Mucosa of rectum (tissue), 2 donors: Measurements from ENCODE around the gene BORCS6.

Experiments used
- H3K27ac ChIP-seq, 2 donors: one replicate each; pipeline ENCODE4 v1.7.0; 2013; ENCODE audit warnings: inconsistent platforms in 2 of 2, low read depth in 2 of 2, low read length in 2 of 2
- H3K27me3 ChIP-seq, 2 donors: one replicate each; pipeline ENCODE4 v1.7.0; 2013; ENCODE audit warnings: low read length in 2 of 2; ENCODE audit not compliant: control insufficient read depth in 2 of 2, insufficient read depth in 2 of 2
- H3K36me3 ChIP-seq, 2 donors: one replicate each; pipeline ENCODE4 v1.7.0; 2013; ENCODE audit warnings: low read length in 2 of 2; ENCODE audit not compliant: control insufficient read depth in 2 of 2, insufficient read depth in 2 of 2
- H3K4me1 ChIP-seq, 2 donors: one replicate each; pipeline ENCODE4 v1.7.0; 2013; ENCODE audit warnings: low read length in 2 of 2, mild to moderate bottlenecking in 1 of 2; ENCODE audit not compliant: control insufficient read depth in 2 of 2, insufficient read depth in 2 of 2
- H3K4me3 ChIP-seq, 2 donors: one replicate each; pipeline ENCODE4 v1.7.0; 2013; ENCODE audit warnings: low read length in 2 of 2
- H3K9ac ChIP-seq, 2 donors: one replicate each; pipeline ENCODE4 v1.7.0; 2013; ENCODE audit warnings: low read length in 2 of 2, low read depth in 1 of 2, mild to moderate bottlenecking in 1 of 2
- H3K9me3 ChIP-seq, 2 donors: one replicate each; pipeline ENCODE4 v1.7.0; 2013; ENCODE audit warnings: low read length in 2 of 2; ENCODE audit not compliant: control insufficient read depth in 2 of 2
- donor health status: healthy.
- donor health status: Normal muscosa, but diverticular disease.

BORCS6 gene

DNA sequence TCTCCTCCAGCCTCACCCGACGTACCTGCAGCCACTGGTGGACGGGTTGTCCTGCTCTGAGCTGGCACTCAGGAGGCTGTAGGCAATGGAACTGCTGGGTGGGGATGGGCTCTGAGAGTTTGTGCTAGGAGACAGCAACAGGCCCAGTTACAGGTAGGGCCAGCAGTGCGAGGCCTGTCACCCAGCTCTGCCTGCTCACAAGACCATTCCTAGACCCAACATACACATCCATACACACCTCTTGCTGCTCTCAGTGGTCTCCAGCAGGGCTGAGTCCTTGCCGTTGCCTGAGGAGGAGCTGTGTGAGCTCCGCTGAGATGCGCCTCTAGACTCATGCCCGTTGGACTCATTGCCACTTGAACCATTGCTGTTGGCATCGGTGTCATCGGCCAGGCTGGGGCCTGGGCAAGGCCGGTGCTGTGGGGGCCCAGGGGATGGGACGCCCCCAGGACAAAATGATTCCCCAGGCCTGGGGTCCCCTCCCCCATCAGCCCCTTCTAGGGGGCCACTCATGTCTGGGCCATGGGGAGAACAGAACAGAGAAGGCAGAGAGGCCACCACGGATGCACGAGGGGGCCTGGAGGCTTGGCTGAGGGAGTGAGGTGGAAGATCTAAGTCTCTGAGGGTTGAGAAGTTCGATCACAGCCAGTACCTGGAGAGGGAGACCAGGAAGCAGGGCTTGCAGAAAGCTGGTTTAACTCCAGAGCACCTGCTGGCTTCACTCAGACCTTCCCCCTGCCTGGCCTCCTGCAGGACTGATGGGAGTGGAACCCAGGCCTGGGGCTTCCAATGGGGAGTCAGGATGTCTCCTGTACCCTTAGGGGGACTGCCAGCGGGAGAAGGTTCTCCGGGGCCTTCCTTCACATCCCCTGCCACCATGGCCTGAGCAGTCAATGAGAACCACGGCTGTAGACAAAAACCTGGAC, 39.5 kb downstream of the BORCS6 start:
- no peaks in the 10 kb centered on the region for H3K9me3 ChIP-seq
- peaks cover 40 to 46% of the 10 kb centered on the region in 2 donors for H3K4me1 ChIP-seq
- peak overlapping the region; percentile 4 to 89 for H3K4me3 ChIP-seq
- peaks cover 50 to 52% of the 10 kb centered on the region in 2 donors for H3K36me3 ChIP-seq
- peak overlapping the region; percentile 74 to 95 for H3K9ac ChIP-seq
- peak overlapping the region; percentile 98 to 100 for H3K27ac ChIP-seq
- no peaks in the 10 kb centered on the region for H3K27me3 ChIP-seq

GRCh38 chr17:8149419-8150193, 40.4 kb downstream of the BORCS6 start:
- H3K9me3 ChIP-seq = no peaks in the 10 kb centered on the region
- H3K27ac ChIP-seq = no peak overlapping the region
- H3K4me3 ChIP-seq = no peak overlapping the region
- peaks cover 31 to 37% of the 10 kb centered on the region in 2 donors for H3K4me1 ChIP-seq
- peaks cover 53% of the 10 kb centered on the region in 2 donors for H3K36me3 ChIP-seq
- no peak overlapping the region for H3K9ac ChIP-seq
- no peaks in the 10 kb centered on the region for H3K27me3 ChIP-seq

- Histone ChIP-seq H3K27ac (no peak overlapping the region), H3K36me3 (peaks cover 64% of the 10 kb centered on the region in 2 donors)
Measured at GRCh38 chr17:8148560-8148959, 41.4 kb downstream of the BORCS6 start.

GRCh38 chr17:8147805-8148404, 42.1 kb downstream of the BORCS6 start:
- Histone ChIP-seq H3K36me3 (peaks cover 63 to 67% of the 10 kb centered on the region in 2 donors), H3K4me1 (peaks cover 21 to 22% of the 10 kb centered on the region in 2 donors), H3K4me3 (no peak overlapping the region), H3K27me3 (no peaks in the 10 kb centered on the region), H3K9ac (no peak overlapping the region), H3K27ac (no peak overlapping the region), H3K9me3 (no peaks in the 10 kb centered on the region)

More at GRCh38 chr17:8148560-8148959, 41.4 kb downstream of the BORCS6 start:
- Histone ChIP-seq H3K4me1 (peaks cover 28 to 29% of the 10 kb centered on the region in 2 donors), H3K27me3 (no peaks in the 10 kb centered on the region), H3K9ac (no peak overlapping the region), H3K9me3 (no peaks in the 10 kb centered on the region), H3K4me3 (no peak overlapping the region)

DNA sequence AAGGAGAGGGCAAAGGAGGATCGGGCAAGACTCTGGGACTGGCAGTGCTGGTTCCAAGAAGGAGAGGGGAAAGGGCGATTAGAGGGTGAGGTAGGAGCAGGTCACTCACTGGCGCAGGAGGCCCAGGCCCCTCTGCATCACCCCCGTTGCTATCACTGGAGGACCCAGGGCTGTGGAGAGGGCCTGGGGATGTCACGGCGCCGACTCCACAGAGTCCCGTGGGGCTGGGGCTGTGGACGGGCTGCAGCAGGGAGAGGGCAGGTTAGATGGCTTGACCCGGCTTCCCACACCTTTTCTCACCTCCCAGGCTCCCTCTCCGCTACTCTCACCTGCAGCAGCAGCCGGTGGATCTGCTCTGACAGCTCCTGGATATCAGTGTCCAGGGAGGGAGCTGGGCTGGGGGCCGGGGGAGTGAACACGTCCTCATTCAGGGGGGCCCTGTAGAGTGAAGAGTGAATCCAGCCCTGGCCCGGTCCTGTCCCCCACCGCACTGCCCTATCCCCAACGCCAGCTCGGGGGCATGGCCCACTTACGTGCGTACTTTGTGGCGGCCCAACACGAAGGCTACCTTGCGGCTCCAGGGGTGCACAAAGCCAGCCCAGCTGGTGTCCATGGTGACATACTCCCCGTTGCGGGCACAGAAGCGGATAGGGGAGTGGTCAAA, 42.7 kb downstream of the BORCS6 start:
- Histone ChIP-seq H3K36me3 (peaks cover 69 to 74% of the 10 kb centered on the region in 2 donors), H3K27me3 (no peaks in the 10 kb centered on the region), H3K9me3 (no peaks in the 10 kb centered on the region), H3K4me1 (peaks cover 16 to 17% of the 10 kb centered on the region in 2 donors), H3K4me3 (no peak overlapping the region), H3K9ac (no peak overlapping the region), H3K27ac (no peak overlapping the region)

GRCh38 chr17:8146381-8147140, 43.4 kb downstream of the BORCS6 start:
- Histone ChIP-seq H3K9ac (no peak overlapping the region), H3K27ac (no peak overlapping the region), H3K9me3 (no peaks in the 10 kb centered on the region), H3K27me3 (no peaks in the 10 kb centered on the region), H3K36me3 (peaks cover 76 to 80% of the 10 kb centered on the region in 2 donors), H3K4me3 (no peak overlapping the region), H3K4me1 (peaks cover 10 to 11% of the 10 kb centered on the region in 2 donors)

DNA sequence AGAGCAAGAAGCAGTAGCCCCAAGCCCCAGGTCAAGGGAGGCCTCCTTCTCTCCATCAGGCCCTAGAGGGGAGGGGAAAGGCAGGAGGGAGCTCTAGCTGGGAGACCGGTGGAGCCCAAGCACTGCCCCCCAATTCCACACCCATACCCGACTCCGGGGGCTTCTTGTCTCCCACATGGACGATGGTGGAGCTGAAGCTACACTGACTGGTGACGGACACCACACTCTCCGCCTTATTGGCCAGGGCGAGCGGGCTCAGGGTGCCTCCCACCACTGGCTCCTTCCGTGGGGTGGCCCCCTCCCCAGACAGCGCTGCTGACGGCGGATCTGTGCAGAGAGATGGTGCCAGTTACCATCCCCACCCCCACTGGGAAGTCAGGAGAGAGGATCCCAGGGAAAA, 44.2 kb downstream of the BORCS6 start:
- Histone ChIP-seq H3K4me3 (no peak overlapping the region), H3K27me3 (no peaks in the 10 kb centered on the region), H3K4me1 (peaks cover 3 to 5% of the 10 kb centered on the region in 2 donors), H3K27ac (no peak overlapping the region), H3K9ac (no peak overlapping the region), H3K9me3 (no peaks in the 10 kb centered on the region), H3K36me3 (peaks cover 82 to 87% of the 10 kb centered on the region in 2 donors)

DNA sequence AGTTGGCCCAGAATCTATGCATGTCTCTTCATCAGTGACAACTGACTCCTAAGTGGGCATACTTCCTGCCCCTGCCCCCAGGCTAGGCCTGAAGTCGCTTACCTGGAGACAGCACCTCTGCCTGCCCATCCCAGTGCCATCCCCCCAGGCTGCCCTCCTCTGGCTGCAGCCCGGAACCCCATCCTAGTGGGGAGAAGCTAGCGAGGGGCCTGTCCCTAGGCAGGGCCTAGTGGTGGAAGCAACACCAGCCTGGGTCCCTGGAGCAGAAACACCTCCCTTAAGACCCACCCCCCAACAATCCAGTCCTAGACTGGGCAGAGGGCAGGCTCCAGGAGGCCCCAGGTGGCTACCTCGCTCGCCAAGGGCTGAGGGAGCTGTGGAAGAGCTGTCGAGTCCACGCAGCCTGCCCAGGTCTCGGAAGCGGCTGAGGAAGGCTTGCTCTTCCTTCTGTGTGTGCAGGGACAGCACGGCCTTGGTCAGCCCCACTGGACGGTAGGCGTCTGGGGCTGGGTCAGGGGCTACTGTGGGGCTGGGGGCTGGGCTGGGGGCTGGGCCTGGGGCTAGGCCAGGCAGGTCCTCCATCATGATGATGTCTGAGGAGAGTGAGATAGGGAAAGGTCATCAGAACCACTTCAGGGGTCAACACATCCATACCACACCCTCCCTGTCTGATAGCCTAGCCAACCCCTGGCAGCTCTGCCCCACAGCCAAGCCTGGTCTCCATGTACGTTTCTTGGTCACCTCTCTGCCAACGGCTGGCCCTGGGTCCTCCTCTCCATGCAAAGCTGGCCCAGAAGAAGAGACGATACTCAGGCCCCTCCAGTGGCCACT, 45.4 kb downstream of the BORCS6 start:
- Histone ChIP-seq H3K27ac (no peak overlapping the region), H3K4me3 (no peak overlapping the region), H3K4me1 (no peaks in the 10 kb centered on the region), H3K36me3 (peaks cover 81 to 88% of the 10 kb centered on the region in 2 donors), H3K9me3 (no peaks in the 10 kb centered on the region), H3K9ac (no peak overlapping the region), H3K27me3 (no peaks in the 10 kb centered on the region)
